MM.1S (cell line): Measurements from ENCODE around the gene OPA3.

Source experiments
- DNase-seq: peaks from one replicate; pipeline ENCODE4 v3.0.0-alpha.2; 2015
- H2AFZ ChIP-seq: fragments of 300-600 bp; sonication (generic); 2 replicates; pipeline ENCODE4 v1.6.0; 2016; ENCODE audit warnings: antibody characterized with exemption, low read length
- H3F3A ChIP-seq: fragments of 300-600 bp; sonication (generic); 2 replicates; pipeline ENCODE4 v1.6.1; 2016; ENCODE audit warnings: mild to moderate bottlenecking, antibody characterized with exemption, low read length, moderate library complexity, mixed read lengths; ENCODE audit not compliant: insufficient read depth
- H3K27ac ChIP-seq: fragments of 300-600 bp; sonication (generic); 2 replicates; pipeline ENCODE4 v1.5.1; 2016; ENCODE audit warnings: mild to moderate bottlenecking, low read length
- H3K27me3 ChIP-seq: fragments of 300-600 bp; sonication (generic); replicated peaks from 2 replicates; pipeline ENCODE4 v1.6.0; 2016; ENCODE audit warnings: low read length; ENCODE audit not compliant: insufficient read depth
- H3K36me3 ChIP-seq: fragments of 300-600 bp; sonication (generic); replicated peaks from 2 replicates; pipeline ENCODE4 v1.6.1; 2016; ENCODE audit warnings: mild to moderate bottlenecking, low read length, mixed read lengths; ENCODE audit not compliant: insufficient read depth
- H3K4me1 ChIP-seq: fragments of 300-600 bp; sonication (generic); 2 replicates; pipeline ENCODE4 v1.6.1; 2016; ENCODE audit warnings: low read length, mixed read lengths
- H3K4me2 ChIP-seq: fragments of 300-600 bp; sonication (generic); 2 replicates; pipeline ENCODE4 v1.6.0; 2016; ENCODE audit warnings: low read depth, low read length
- H3K4me3 ChIP-seq: fragments of 300-600 bp; sonication (generic); 2 replicates; pipeline ENCODE4 v1.5.1; 2016; ENCODE audit warnings: low read length, mixed read lengths
- H3K79me2 ChIP-seq: fragments of 300-600 bp; sonication (generic); 2 replicates; pipeline ENCODE4 v1.6.1; 2016; ENCODE audit warnings: mixed run types, low read length, mixed read lengths
- H3K9ac ChIP-seq: fragments of 300-600 bp; sonication (generic); 2 replicates; pipeline ENCODE4 v1.6.1; 2016; ENCODE audit warnings: low read length, mixed read lengths
- H3K9me2 ChIP-seq: fragments of 300-600 bp; sonication (generic); replicated peaks from 2 replicates; pipeline ENCODE4 v1.6.1; 2016; ENCODE audit warnings: mild to moderate bottlenecking, low read length, mixed read lengths; ENCODE audit not compliant: insufficient read depth
- H3K9me3 ChIP-seq: fragments of 300-600 bp; sonication (generic); replicated peaks from 2 replicates; pipeline ENCODE4 v1.6.1; 2016; ENCODE audit warnings: mild to moderate bottlenecking, low read length, mixed read lengths; ENCODE audit not compliant: insufficient read depth
- H4K20me1 ChIP-seq: fragments of 300-600 bp; sonication (generic); 2 replicates; pipeline ENCODE4 v1.6.1; 2016; ENCODE audit warnings: mild to moderate bottlenecking, low read length, moderate library complexity, mixed read lengths; ENCODE audit not compliant: insufficient read depth
- EZH2 ChIP-seq: fragments of 300-600 bp; sonication (generic); optimal IDR thresholded peaks from 2 replicates; pipeline ENCODE3; 2017; ENCODE audit warnings: low read depth, mild to moderate bottlenecking, antibody characterized with exemption, low read length, mixed read lengths
- EZH2phosphoT487 ChIP-seq: fragments of 300-600 bp; sonication (generic); IDR thresholded peaks from 2 replicates; pipeline ENCODE4 v1.6.1; 2018; ENCODE audit warnings: antibody characterized with exemption, low read length
- TF ChIP-seq, protein P1 (sequence below): fragments of 300-600 bp; sonication (generic); IDR thresholded peaks from 2 replicates; pipeline ENCODE4 v1.5.1; 2016; ENCODE audit warnings: antibody characterized with exemption, low read length, mixed read lengths

The OPA3 gene

DNA sequence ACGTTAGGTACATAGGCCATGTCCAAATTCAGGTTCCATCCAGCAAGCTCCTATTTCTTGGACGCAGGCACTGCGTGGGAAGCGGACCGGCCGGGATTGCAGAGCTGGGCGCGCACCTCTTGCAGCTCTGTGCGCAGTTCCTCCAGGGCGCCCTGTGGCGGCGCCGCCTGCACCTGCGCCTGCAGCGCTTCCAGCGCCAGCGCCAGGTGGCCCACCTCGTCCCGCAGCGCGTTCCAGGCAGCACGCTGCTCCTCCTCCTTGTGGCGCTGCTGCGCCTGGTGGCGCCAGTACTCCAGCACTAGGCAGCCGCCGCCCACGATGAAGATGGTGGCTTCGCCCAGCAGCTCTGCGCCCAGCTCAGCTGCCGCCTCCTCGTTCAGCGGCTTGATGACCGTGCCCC is 31.1 kb downstream of the OPA3 start:
- no peak overlapping the region for H3K4me3 ChIP-seq
- no peak overlapping the region for H2AFZ ChIP-seq
- no peak for DNase-seq

DNA sequence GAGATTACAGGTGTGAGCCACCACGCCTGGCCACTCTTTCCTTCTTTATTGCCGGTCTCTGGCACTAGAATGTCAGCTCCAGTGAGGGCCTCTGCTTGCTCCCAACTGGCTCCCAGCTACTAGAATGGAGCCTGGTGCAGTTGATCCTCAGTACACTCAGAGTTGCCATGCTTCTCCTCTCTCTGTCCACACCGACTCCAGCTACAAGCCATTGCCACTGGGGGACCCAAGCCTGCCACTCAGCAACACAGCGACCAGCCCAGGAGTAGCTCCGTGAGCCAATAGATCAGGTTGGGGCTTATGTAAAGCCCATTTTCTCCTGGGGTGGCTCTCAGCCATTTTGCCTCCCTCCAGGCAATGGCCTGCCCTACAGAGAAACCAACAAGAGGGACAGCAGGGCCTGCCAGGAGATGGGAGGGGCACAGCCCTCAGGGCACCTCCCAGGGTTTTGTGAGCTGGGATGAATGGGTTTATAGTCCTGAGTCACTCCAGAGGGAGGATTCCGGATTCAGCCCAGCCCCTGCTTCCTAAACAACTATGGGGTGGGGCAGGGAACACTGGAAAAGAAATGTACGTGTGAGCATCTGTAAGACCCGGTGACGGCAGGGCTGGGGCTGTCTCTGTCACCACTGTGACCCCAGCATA is 36.5 kb downstream of the OPA3 start:
- no peak overlapping the region for H3K9ac ChIP-seq
- no peaks in the 10 kb centered on the region for H3K4me1 ChIP-seq
- no peak overlapping the region for H3K4me3 ChIP-seq
- no peak overlapping the region for H3K4me2 ChIP-seq
- H3K79me2 ChIP-seq: no peaks in the 10 kb centered on the region
- H3K36me3 ChIP-seq: no peaks in the 10 kb centered on the region
- H3K27me3 ChIP-seq: no peaks in the 10 kb centered on the region
- no peaks in the 10 kb centered on the region for H3K9me3 ChIP-seq
- no peaks in the 10 kb centered on the region for H3K9me2 ChIP-seq
- H2AFZ ChIP-seq: no peak overlapping the region
- H3F3A ChIP-seq: no peaks in the 10 kb centered on the region
- TF ChIP-seq EZH2: no peak
- TF ChIP-seq, protein P1, sequence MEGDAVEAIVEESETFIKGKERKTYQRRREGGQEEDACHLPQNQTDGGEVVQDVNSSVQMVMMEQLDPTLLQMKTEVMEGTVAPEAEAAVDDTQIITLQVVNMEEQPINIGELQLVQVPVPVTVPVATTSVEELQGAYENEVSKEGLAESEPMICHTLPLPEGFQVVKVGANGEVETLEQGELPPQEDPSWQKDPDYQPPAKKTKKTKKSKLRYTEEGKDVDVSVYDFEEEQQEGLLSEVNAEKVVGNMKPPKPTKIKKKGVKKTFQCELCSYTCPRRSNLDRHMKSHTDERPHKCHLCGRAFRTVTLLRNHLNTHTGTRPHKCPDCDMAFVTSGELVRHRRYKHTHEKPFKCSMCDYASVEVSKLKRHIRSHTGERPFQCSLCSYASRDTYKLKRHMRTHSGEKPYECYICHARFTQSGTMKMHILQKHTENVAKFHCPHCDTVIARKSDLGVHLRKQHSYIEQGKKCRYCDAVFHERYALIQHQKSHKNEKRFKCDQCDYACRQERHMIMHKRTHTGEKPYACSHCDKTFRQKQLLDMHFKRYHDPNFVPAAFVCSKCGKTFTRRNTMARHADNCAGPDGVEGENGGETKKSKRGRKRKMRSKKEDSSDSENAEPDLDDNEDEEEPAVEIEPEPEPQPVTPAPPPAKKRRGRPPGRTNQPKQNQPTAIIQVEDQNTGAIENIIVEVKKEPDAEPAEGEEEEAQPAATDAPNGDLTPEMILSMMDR: no peak
- TF ChIP-seq EZH2phosphoT487: no peak
- DNase-seq: no peak
- H4K20me1 ChIP-seq: no peaks in the 10 kb centered on the region
- H3K27ac ChIP-seq: no peak overlapping the region

More for the DNA sequence above, 31.1 kb downstream of the OPA3 start:
- H3K4me1 ChIP-seq: no peaks in the 10 kb centered on the region
- no peaks in the 10 kb centered on the region for H3K36me3 ChIP-seq
- no peak for TF ChIP-seq EZH2phosphoT487
- no peak for TF ChIP-seq EZH2
- TF ChIP-seq, protein P1: no peak
- H3F3A ChIP-seq: no peaks in the 10 kb centered on the region
- no peaks in the 10 kb centered on the region for H3K27me3 ChIP-seq
- no peaks in the 10 kb centered on the region for H3K79me2 ChIP-seq
- H3K9me2 ChIP-seq: no peaks in the 10 kb centered on the region
- H3K27ac ChIP-seq: no peak overlapping the region
- H4K20me1 ChIP-seq: no peaks in the 10 kb centered on the region
- H3K9ac ChIP-seq: no peak overlapping the region
- no peak overlapping the region for H3K4me2 ChIP-seq
- H3K9me3 ChIP-seq: no peaks in the 10 kb centered on the region

DNA sequence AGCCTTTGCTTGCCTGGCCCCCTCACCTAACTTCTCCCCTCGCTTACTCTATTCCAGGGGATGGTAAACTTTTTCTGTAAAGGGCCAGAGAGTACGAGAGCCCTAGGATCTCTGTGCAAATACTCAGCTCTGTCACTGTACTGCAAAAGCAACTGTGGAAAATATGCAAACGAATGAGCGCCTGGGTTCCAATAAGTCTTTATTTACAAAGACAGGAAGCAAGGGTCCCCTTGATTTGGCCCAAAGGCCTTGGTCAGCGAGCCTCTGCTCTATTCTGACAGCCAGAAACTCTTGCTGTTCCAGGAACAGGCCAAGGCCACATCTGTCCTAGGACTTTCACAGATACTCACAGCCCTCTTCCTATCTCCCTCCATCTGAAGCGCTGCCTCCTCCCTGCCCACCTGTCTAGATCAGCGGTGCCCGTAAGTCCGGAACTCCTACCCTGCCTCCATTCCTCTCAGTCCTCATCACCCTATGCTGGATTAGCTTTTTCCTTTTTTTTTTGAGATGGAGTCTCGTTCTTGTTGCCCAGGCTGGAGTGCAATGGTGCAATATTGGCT is 37.3 kb downstream of the OPA3 start:
- Histone ChIP-seq H3K4me1 (no peaks in the 10 kb centered on the region), H3K9me2 (no peaks in the 10 kb centered on the region), H3K4me3 (no peak overlapping the region), H3K9ac (no peak overlapping the region), H3K79me2 (no peaks in the 10 kb centered on the region), H3K36me3 (no peaks in the 10 kb centered on the region), H4K20me1 (no peaks in the 10 kb centered on the region), H3F3A (no peaks in the 10 kb centered on the region), H3K27ac (no peak overlapping the region), H3K4me2 (no peak overlapping the region), H2AFZ (no peak overlapping the region), H3K27me3 (no peaks in the 10 kb centered on the region), H3K9me3 (no peaks in the 10 kb centered on the region)
- TF ChIP-seq EZH2phosphoT487 (no peak), EZH2 (no peak)
- TF ChIP-seq, protein P1: no peak
- DNase-seq: no peak
